GM21737 (cell line): ENCODE results near the gene GNAT3.

Experiments
- ATAC-seq: cut with Tn5 transposase; IDR thresholded peaks from one replicate; pipeline ENCODE4 v1.9.1; 2021; ENCODE audit warnings: mild to moderate bottlenecking, moderate library complexity; ENCODE audit not compliant: unreplicated experiment

Gene GNAT3

GRCh38 chr7:80428161-80429054 lies 83.5 kb downstream of the GNAT3 start:
- no peak for ATAC-seq

GRCh38 chr7:80427218-80427617 lies 84.6 kb downstream of the GNAT3 start:
- no peak for ATAC-seq

- no peak for ATAC-seq
Observed at GRCh38 chr7:80420876-80421275, 91.0 kb downstream of the GNAT3 start.

- ATAC-seq, result no peak
Observed at GRCh38 chr7:80417211-80417793, 94.6 kb downstream of the GNAT3 start.

- ATAC-seq, result no peak
Observed at GRCh38 chr7:80415522-80415921, 96.3 kb downstream of the GNAT3 start.

- no peak for ATAC-seq
Observed at GRCh38 chr7:80415114-80415513, 96.8 kb downstream of the GNAT3 start.

- ATAC-seq, result no peak
Observed at GRCh38 chr7:80414331-80414730, 97.5 kb downstream of the GNAT3 start.

GRCh38 chr7:80413383-80413945 lies 98.4 kb downstream of the GNAT3 start:
- ATAC-seq, result no peak

GRCh38 chr7:80412842-80413241 lies 99.0 kb downstream of the GNAT3 start:
- no peak for ATAC-seq

GRCh38 chr7:80411621-80412020 lies 100.2 kb downstream of the GNAT3 start:
- ATAC-seq, result no peak

GRCh38 chr7:80410081-80410480 lies 101.8 kb downstream of the GNAT3 start:
- no peak for ATAC-seq
